ENCODE data around the gene GPR143.
"Not testable (repeated sequence)": the region's sequence is repeated elsewhere in the genome, so short reads cannot be mapped to it uniquely, and the experiment has no call there.

The GPR143 gene

DNA sequence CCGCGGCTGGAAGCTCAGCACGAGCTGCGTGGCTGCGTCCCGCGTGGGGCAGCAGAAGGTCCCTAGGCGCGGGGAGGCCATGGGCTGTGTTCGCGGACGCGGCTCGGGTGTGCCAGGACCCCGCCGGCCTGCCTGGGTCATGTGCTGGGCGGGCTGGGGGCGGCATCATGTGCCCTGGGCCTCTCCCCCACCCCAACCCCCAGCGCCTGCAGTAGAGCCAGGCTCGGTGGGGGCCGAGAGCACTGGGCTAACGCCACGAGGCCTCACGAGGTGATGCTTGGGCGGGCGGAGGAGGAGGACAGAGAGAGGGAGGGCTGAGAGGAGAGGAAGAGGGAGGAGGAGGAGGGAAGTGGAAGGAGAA is at the start of gene GPR143:
Gene GPR143 (minus strand): TSS at position 111 of the 361 bp plus-strand sequence. CDS start 30 bp downstream, at position 81.
- DNase-seq, result no peak

DNA sequence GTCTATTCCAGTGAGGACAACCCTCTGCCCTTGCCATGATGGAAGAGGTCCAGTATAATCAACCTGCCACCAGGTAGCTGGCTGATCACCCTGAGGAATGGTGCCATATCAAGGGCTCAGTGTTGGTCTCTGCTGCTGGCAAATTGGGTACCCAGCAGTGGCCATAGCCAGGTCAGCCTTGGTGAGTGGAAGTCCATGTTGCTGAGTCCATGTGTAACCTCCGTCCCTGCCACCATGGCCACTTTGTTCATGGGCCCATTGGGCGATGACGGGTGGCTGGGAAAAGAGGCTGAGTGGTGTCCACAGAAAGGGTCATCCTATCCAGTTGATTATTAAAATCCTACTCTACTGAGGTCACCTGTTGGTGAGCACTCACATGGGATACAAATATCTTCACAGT is 45.4 kb upstream of the GPR143 start:
- DNase-seq, result not testable (repeated sequence)

GRCh38 chrX:9809876-9810275 is 44.2 kb upstream of the GPR143 start:
- not testable (repeated sequence) for DNase-seq

- DNase-seq, result no peak
These were observed 41.9 kb upstream of the GPR143 start for GRCh38 chrX:9807355-9808182.

DNA sequence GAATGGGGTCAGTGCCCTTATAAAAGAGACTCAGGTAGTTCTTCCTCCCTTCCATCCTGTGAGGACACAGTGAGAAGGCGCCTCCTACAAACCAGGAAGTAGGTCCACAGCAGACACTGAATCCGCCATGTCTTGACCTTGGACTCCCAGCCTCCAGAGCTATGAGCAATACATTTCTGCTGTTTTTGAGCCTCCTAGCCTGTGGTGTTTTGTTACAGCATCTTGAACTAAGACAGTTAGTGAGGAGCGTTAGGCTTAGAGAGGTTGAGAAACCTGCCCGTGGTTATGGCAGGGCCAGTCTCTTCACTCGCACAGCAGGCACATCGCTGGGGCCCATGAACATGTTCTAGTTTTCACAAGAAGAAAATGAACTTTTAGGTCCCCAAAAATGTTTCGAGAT is 40.3 kb upstream of the GPR143 start:
- no peak for DNase-seq

GRCh38 chrX:9804444-9804843 is 38.8 kb upstream of the GPR143 start:
- no peak for DNase-seq

GRCh38 chrX:9802737-9803136 is 37.1 kb upstream of the GPR143 start:
- DNase-seq, result no peak

GRCh38 chrX:9797384-9798360 is 32.0 kb upstream of the GPR143 start:
- no peak for DNase-seq

GRCh38 chrX:9794495-9794894 is 28.8 kb upstream of the GPR143 start:
- DNase-seq, result no peak

GRCh38 chrX:9790866-9791265 is 25.2 kb upstream of the GPR143 start:
- no peak for DNase-seq

DNA sequence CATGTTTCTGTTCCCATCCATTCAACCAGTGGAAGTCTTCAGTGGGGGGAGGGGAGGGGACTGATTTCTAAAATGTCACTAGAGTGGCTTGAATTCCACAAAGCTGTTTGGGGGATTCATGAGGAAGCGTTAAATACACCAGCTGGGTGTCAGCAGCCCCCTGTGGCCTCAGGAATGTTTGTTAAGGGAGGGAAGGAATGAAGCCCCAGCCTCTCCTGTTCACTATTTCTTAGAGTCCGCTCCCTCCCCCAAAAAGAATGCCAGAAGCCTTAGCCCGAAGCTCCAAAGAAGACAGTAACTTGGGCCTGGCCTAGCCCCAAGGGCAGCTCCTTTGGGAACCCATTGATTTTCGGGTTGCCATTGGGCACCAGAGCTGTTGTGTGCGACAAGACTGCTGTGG is 23.9 kb upstream of the GPR143 start:
- no peak for DNase-seq

GRCh38 chrX:9788911-9789310 is 23.3 kb upstream of the GPR143 start:
- DNase-seq, result no peak

DNA sequence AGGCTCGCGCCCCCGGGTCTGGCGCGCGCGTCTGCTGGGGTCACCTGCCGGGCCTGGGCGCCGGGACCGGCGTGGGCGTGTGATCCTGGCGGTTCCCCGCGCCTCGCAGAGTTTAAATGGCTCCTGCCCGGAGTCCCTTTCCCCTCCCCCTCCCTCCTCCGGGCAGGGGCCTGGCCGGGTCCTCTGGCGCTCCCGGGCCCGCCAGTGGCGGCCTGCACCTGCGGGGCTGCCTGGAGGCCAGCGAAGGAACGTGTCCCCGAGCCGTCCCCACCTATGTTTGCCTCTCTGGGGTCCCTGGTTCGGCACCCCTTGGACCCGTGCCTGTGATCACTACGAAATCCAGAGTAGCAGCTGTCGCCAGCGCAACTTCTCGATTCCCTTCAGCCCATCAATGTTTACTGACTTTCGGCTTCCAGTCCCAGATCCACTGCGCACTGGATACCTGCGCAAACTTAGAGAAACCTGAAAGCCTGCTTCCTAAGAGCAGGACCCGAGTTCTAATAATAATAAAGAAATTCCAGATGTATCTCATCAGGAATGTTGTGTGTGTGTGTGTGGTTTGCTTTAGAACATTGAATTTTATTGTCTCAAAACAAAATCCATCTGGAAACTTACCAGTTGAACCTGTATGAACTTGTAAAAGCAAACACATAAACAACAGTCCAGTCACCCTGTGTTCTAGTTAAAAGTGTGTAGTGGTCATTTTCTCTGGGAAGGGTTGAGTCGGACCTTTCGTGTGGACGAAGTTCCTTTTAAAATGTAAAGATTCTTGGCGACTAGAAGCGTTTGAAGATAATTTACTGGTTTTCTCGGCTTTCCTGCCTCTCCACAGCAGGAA is 21.4 kb upstream of the GPR143 start:
- DNase-seq, result no peak

DNA sequence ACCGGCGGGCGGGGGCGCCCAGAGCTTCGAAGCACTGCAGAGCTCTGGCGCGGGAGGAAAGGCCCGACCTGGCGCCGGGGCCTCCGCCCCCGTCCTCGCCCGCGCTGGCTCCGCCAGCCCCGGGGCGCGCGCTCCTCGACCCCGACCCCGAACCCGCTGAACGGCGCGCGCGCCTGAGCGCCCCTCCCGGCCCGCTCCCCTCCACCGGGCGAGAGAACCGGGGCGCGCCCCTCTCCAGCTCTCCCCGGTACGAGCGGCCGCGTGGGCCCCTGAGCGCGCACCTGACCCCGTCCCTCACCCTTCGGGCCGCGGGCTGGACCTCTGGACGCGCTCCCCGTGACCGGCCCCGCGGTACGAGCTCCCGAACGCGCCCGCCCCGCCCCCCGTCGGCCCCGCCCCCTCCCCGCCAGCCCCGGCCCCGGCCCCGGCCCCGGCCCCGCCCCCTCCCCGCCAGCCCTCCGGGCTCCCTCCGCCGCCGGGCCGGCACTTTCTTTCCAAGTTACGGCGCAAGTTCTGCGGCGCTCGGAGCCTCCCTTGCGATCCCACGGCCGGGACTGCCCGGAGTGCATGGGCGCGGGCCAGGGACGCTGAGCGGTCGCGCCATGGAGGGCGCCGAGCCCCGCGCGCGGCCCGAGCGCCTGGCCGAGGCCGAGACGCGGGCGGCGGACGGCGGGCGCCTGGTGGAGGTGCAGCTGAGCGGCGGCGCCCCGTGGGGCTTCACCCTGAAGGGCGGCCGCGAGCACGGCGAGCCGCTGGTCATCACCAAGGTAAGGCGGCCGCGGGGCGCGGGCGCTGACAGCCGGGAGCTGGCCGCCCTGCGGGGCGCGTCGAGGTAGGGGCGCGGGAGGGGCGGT is 20.5 kb upstream of the GPR143 start, which contains the start of gene SHROOM2:
Gene SHROOM2 (plus strand): TSS at position 486 of the 854 bp plus-strand sequence. CDS start 117 bp downstream, at position 603.
- no peak for DNase-seq

GRCh38 chrX:9785254-9785943 is 19.8 kb upstream of the GPR143 start:
- DNase-seq, result no peak

DNA sequence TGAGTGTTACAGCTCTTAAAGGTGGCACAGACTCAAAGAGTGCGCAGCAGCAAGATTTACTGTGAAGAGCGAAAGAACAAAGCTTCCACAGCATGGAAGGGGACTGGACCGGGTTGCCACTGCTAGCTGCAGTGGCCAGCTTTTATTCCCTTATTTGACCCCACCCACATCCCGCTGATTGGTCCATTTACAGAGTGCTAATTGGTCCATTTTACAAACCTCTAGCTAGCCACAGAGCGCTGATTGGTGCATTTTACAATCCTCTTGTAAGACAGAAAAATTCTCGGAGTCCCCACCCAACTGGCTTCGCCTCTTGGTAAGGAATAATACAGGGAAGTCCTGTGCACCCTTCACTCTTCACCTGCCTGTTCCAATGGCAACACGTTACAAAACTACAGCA is 18.7 kb upstream of the GPR143 start:
- DNase-seq, result no peak

DNA sequence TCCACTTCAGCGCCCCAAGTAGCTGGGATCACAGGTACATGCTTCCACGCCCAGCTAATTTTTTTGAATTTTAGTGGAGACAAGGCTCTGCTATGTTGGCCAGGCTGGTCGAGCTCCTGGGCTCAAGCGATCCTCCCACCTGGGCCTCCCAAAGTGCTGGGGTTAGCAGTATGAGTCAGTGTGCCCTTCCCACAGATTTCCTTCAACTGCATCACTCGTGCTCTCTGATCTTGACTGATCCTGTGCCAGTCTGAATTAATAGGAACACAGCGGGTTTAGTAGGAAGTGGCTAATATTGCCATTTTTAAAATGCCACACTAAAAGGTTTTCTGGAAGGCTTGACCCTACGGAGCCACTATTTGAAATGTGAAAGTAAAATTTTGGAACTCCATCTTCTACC is 16.3 kb upstream of the GPR143 start:
- DNase-seq, result no peak

DNA sequence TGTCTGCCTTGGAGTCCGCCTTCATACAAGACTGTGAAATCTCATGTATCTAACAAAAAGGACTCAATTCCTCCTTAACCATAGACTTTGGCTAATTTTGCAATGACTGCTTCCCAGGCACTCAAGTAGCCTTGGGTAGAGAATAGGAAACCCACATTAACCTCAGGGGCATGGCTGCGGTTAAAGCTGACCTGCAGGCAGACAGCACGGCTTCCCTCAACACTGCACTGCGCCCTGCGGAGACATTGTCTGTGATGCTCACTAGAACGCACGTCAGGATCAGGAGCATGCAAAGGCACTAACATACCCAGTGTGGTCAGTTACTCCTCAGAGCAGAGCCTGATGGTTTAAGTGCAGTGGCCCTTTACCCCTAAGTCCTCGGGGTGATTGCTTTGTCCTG is 10.3 kb upstream of the GPR143 start:
- no peak for DNase-seq

GRCh38 chrX:9772943-9773342 is 7.3 kb upstream of the GPR143 start:
- no peak for DNase-seq

- DNase-seq, result no peak
These were observed 4.7 kb upstream of the GPR143 start for GRCh38 chrX:9770319-9770718.

DNA sequence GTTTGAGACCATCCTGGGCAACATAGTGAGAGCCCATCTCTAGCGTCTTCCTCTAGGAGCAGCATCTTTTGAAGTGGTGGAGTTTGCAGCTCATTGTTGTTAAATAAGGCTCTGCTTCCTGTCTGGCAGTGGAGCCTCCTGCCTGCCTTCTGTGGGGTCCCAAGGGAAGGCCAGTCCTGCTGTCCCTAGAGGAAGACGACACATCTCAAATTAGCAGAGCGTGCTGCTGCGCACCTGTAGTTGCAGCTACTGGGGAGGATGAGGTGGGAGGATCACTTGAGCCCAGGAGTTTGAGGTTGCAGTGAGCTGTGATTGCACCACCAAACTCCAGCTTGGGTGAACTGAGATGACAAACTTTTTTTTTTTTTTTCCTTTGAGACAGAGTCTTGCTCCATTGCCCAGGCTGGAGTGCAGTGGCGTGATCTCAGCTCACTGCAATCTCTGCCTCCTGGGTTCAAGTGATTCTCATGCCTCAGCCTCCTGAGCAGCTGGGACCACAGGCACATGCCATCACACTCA is 2.7 kb upstream of the GPR143 start:
- DNase-seq, result not testable (repeated sequence)
